Upper lobe of left lung (tissue), 6 donors: Measurements from ENCODE around the gene SIRPA. TPM values are rescaled to one million over a fixed set of nuclear protein-coding genes. Genes with fewer than 3 reads are reported as not detected.

ENCODE experiments used
- ATAC-seq, 2 donors: fragments of 200-7000 bp; cut with Tn5 transposase; one replicate each; pipeline ENCODE4 v1.9.1; 2022; ENCODE audit warnings: mild to moderate bottlenecking in 2 of 2, moderate library complexity in 2 of 2; ENCODE audit not compliant: low FRiP score in 2 of 2
- DNase-seq, 2 donors: peaks; one replicate each; pipeline ENCODE4 v3.0.0-alpha.2; 2019 to 2020
- H3K27ac ChIP-seq, 4 donors: fragments of 200-600 bp; sonication (generic); one replicate each; pipeline ENCODE4 v1.5.1; 2016 to 2019
- H3K27me3 ChIP-seq, 4 donors: fragments of 200-600 bp; sonication (generic); one replicate each; pipeline ENCODE4 v1.5.1; 2017 to 2019
- H3K36me3 ChIP-seq, 4 donors: fragments of 200-600 bp; sonication (generic); one replicate each; pipeline ENCODE4 v1.5.1; 2016 to 2019
- H3K4me1 ChIP-seq, 4 donors: fragments of 200-600 bp; sonication (generic); one replicate each; pipeline ENCODE4 v1.5.1; 2018 to 2019
- H3K4me3 ChIP-seq, 4 donors: fragments of 200-600 bp; sonication (generic); one replicate each; pipeline ENCODE4 v1.5.1; 2017 to 2019; ENCODE audit warnings: mild to moderate bottlenecking in 2 of 4, moderate library complexity in 1 of 4
- H3K9me3 ChIP-seq, 4 donors: fragments of 200-600 bp; sonication (generic); one replicate each; pipeline ENCODE4 v1.5.1; 2018 to 2019
- EP300 ChIP-seq, 4 donors: sonication (generic); formaldehyde crosslinking; IDR thresholded peaks; one replicate each; pipeline ENCODE4 v1.5.1; 2017; ENCODE audit warnings: antibody characterized with exemption in 4 of 4, control low read depth in 2 of 4
- POLR2A ChIP-seq, 4 donors: fragments of 450-650 bp; IDR thresholded peaks; one replicate each; pipeline ENCODE4 v1.5.1; 2016 to 2017; ENCODE audit warnings: antibody characterized with exemption in 4 of 4, mild to moderate bottlenecking in 2 of 4
- POLR2AphosphoS5 ChIP-seq, 2 donors: sonication (generic); formaldehyde crosslinking; IDR thresholded peaks; one replicate each; pipeline ENCODE4 v1.5.1; 2017; ENCODE audit warnings: antibody characterized with exemption in 2 of 2
- WGBS, 2 donors: methylation state at CpG; one replicate each; pipeline ENCODE4 v1.1.5; 2017 to 2018; 5-methylcytosine and 5-hydroxymethylcytosine counted together
- total RNA-seq, 6 donors: library from RNA; depleted of rRNA in 4 of 6; stranded (reverse); fragments of >200 nt in 4 of 6; gene quantifications; one replicate each; pipeline versions ENCODE4 v1.1.0 to v1.2.1, GENCODE V29; 2016 to 2021
- TF ChIP-seq, protein P1 (sequence below), 6 experiments: fragments of 450-650 bp in 4 of 6; fragments of 200-600 bp in 2 of 6; sonication (generic) in 2 of 6; IDR thresholded peaks; one replicate each; pipeline ENCODE4 v1.5.1; 2016 to 2019; ENCODE audit warnings: antibody characterized with exemption in 6 of 6
- donor health status: DM: no; HTN: no; CAD: no; lungs with moderate emphysema.
- donor health status: DM: no; HTN: yes; CAD: no; lungs with severe emphysema.

The SIRPA gene
- total RNA-seq, 6 donors from 2014 or later, result 36.3 to 119 (median 60.4) TPM

DNA sequence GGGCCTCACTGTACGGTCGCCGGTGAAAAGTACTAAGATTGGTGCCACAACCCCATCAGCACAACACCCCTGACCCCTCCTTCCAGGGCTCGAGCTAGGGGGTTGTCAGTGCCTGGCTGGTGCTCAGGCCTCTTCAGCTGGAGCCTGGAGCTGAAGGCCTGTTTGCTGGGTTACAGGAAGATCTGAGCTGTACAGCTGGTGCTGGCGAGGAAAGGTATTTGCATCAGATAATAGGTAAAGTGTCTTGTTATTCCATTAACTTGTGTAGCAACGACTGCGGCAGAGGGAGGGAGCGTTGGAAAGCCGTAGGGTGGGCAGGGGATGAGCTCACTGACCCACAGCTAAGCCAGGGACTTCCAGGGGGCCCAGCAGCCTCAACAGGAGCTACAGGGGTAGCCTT lies 15.8 kb upstream of the SIRPA start:
- Histone ChIP-seq H3K4me3 (no peak overlapping the region), H3K4me1 (peaks cover 5 to 25% (median 11%) of the 10 kb centered on the region in 4 donors), H3K36me3 (no peaks in the 10 kb centered on the region), H3K27ac (no peak overlapping the region), H3K27me3 (peaks cover 0 to 2% (median 0%) of the 10 kb centered on the region in 4 donors), H3K9me3 (no peaks in the 10 kb centered on the region)
- ATAC-seq (no peak), DNase-seq (no peak)
- 67 to 73% methylated on average over 5 to 9 of the region's 9 CpGs for WGBS, 2 donors
- TF ChIP-seq POLR2A (IDR thresholded peaks at IDR 0.05), result no peak
- no peak for TF ChIP-seq EP300 (IDR thresholded peaks at IDR 0.05)
- TF ChIP-seq, protein P1, sequence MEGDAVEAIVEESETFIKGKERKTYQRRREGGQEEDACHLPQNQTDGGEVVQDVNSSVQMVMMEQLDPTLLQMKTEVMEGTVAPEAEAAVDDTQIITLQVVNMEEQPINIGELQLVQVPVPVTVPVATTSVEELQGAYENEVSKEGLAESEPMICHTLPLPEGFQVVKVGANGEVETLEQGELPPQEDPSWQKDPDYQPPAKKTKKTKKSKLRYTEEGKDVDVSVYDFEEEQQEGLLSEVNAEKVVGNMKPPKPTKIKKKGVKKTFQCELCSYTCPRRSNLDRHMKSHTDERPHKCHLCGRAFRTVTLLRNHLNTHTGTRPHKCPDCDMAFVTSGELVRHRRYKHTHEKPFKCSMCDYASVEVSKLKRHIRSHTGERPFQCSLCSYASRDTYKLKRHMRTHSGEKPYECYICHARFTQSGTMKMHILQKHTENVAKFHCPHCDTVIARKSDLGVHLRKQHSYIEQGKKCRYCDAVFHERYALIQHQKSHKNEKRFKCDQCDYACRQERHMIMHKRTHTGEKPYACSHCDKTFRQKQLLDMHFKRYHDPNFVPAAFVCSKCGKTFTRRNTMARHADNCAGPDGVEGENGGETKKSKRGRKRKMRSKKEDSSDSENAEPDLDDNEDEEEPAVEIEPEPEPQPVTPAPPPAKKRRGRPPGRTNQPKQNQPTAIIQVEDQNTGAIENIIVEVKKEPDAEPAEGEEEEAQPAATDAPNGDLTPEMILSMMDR (IDR thresholded peaks at IDR 0.05), result no peak
- no peak for TF ChIP-seq POLR2AphosphoS5 (IDR thresholded peaks at IDR 0.05)

DNA sequence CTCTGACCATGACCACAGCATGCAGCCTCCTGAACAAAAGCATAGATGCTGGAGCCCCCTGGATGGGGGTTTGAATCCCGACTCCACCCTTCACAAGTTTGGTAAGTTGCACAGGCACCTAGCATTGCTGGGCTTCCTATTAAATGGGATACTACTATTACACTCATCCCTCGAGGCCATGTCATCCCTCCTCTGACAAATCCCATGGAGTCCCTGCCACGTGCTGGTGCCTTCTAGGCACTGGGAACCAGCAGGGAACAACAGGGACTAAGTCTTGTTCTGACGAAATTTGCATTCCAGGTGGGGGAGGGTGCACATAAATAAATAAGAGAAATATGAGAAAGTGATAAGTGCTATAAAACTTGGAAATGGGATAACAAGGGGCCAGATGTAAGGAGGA lies 15.3 kb upstream of the SIRPA start:
- Histone ChIP-seq H3K9me3 (no peaks in the 10 kb centered on the region), H3K27me3 (peaks cover 0 to 4% (median 0%) of the 10 kb centered on the region in 4 donors), H3K4me3 (no peak overlapping the region), H3K4me1 (peaks cover 5 to 25% (median 11%) of the 10 kb centered on the region in 4 donors), H3K27ac (no peak overlapping the region), H3K36me3 (no peaks in the 10 kb centered on the region)
- WGBS, 2 donors, result 63 to 64% methylated on average over 4 of the region's 4 CpGs
- no peak for TF ChIP-seq EP300 (IDR thresholded peaks at IDR 0.05)
- TF ChIP-seq, protein P1 (IDR thresholded peaks at IDR 0.05), result no peak
- no peak for TF ChIP-seq POLR2A (IDR thresholded peaks at IDR 0.05)
- ATAC-seq (no peak), DNase-seq (no peak)

- Histone ChIP-seq H3K36me3 (no peaks in the 10 kb centered on the region), H3K9me3 (no peaks in the 10 kb centered on the region), H3K4me1 (peaks cover 5 to 25% (median 11%) of the 10 kb centered on the region in 4 donors), H3K4me3 (no peak overlapping the region), H3K27ac (no peak overlapping the region), H3K27me3 (peaks cover 0 to 4% (median 0%) of the 10 kb centered on the region in 4 donors)
- ATAC-seq (no peak), DNase-seq (no peak)
- TF ChIP-seq POLR2A (IDR thresholded peaks at IDR 0.05), result no peak
- TF ChIP-seq, protein P1 (IDR thresholded peaks at IDR 0.05), result no peak
- no peak for TF ChIP-seq POLR2AphosphoS5 (IDR thresholded peaks at IDR 0.05)
- TF ChIP-seq EP300 (IDR thresholded peaks at IDR 0.05), result no peak
- WGBS, 2 donors, result 74 to 87% methylated on average over 4 to 6 of the region's 6 CpGs
These were observed 14.5 kb upstream of the SIRPA start for GRCh38 chr20:1880529-1881239.

DNA sequence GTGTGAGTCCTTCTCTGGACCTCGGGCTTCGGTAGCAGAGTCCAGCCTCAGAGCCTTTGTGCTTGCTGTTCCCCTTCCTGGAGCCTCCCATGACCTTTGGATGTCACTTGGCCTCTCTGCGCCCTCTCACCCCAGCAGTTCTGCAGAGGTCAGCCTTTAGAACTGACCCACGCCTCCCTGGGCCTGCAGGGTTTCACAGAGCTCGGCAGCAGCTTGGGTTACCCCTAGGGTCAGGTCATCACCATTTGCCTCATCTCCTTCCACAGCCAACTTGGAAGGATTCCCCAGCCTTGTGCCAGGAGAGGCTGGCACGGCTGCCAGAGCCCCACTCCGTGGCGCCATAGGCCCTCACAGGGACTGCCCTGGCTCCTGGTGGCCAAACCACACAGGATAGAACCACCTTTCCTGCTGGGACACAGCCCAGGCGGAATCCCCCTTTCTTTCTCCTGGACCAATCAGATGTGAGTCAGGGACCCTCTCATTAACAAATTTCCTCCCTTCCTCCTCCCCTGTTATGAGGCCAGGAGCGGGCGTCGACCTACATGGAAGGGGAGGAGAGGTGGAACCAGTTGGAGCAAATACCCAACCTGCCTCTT lies 13.9 kb upstream of the SIRPA start:
- no peak overlapping the region for H3K27ac ChIP-seq
- WGBS, 2 donors, result 45 to 46% methylated on average over 4 to 9 of the region's 12 CpGs
- no peak for ATAC-seq
- no peak overlapping the region for H3K4me3 ChIP-seq
- peak in 1 of 2 donors; percentile 58 for DNase-seq
- H3K36me3 ChIP-seq, result no peaks in the 10 kb centered on the region
- TF ChIP-seq, protein P1 (IDR thresholded peaks at IDR 0.05), result peak in 1 of 6 experiments; percentile 8
- TF ChIP-seq EP300 (IDR thresholded peaks at IDR 0.05), result no peak
- TF ChIP-seq POLR2AphosphoS5 (IDR thresholded peaks at IDR 0.05), result no peak
- H3K9me3 ChIP-seq, result no peaks in the 10 kb centered on the region
- H3K4me1 ChIP-seq, result peaks cover 5 to 25% (median 11%) of the 10 kb centered on the region in 4 donors
- H3K27me3 ChIP-seq, result peaks cover 0 to 4% (median 0%) of the 10 kb centered on the region in 4 donors
